GM12878 (cell line): ENCODE measurements around the gene ZNF804A. TPM values are rescaled to one million over a fixed set of nuclear protein-coding genes. Genes with fewer than 3 reads are reported as not detected.

Source experiments
- ATAC-seq: fragments of 200-7000 bp; cut with Tn5 transposase; 3 replicates; pipeline ENCODE4 v1.9.1; 2020; ENCODE audit warnings: mild to moderate bottlenecking, moderate library complexity
- BruUV-seq: library from RNA; stranded (reverse); fragments of 400-500 nt; replicated peaks from 2 replicates; lab custom pipeline; 2021; lab: Mats Ljungman, UMichigan
- CTCF ChIA-PET: fragments of 300-600 bp; sonication (Branson Sonifier 250); formaldehyde crosslinking; extraction: SDS; loops from one replicate; lab custom pipeline; 2021; ENCODE audit warnings: inconsistent platforms; lab: Yijun Ruan, JAX
- POLR2A ChIA-PET: fragments of 350-600 bp; formaldehyde crosslinking; extraction: SDS; loops from one replicate; lab custom pipeline; 2021; ENCODE audit warnings: inconsistent platforms; lab: Charles Lee
- RAD21 ChIA-PET: fragments of 300-600 bp; sonication (Branson Sonifier 250); formaldehyde crosslinking; loops from one replicate; lab custom pipeline; 2023; ENCODE audit warnings: antibody characterized with exemption; ENCODE audit not compliant: unreplicated experiment; lab: Charles Lee
- SMC1A ChIA-PET: fragments of 300-600 bp; sonication (Branson Sonifier 250); formaldehyde crosslinking; loops from one replicate; lab custom pipeline; 2023; ENCODE audit not compliant: unreplicated experiment, uncharacterized antibody; lab: Charles Lee
- DNase-seq: peaks from one replicate; pipeline ENCODE4 v3.0.0-alpha.2; 2011; ENCODE audit warnings: low read depth, low spot score
- FAIRE-seq: peaks from 3 replicates; lab custom pipeline; 2011; peaks lifted over from hg19 to GRCh38; lab: Jason Lieb, UNC
- H2AFZ ChIP-seq: 2 replicates; pipeline ENCODE4 v1.6.0; 2011; ENCODE audit warnings: low read depth, low read length, control low read depth; ENCODE audit not compliant: control insufficient read depth
- H3K27ac ChIP-seq: 2 replicates; pipeline ENCODE4 v1.5.1; 2011; ENCODE audit warnings: control low read depth; ENCODE audit not compliant: control insufficient read depth, insufficient read depth
- H3K27me3 ChIP-seq, 2 experiments: replicated peaks in 1 of 2; 2 replicates each; pipeline versions ENCODE4 v1.6.0 to v1.6.1; 2011; ENCODE audit warnings: low read length in 1 of 2; ENCODE audit not compliant: control insufficient read depth in 2 of 2, insufficient read depth in 2 of 2
- H3K36me3 ChIP-seq, 2 experiments: 2 replicates each; pipeline ENCODE4 v1.5.1; 2011; ENCODE audit warnings: low read length in 1 of 2; ENCODE audit not compliant: control insufficient read depth in 2 of 2, insufficient read depth in 2 of 2
- H3K4me1 ChIP-seq: 2 replicates; pipeline ENCODE4 v1.6.1; 2011; ENCODE audit warnings: mild to moderate bottlenecking, low read length, moderate library complexity, mixed read lengths; ENCODE audit not compliant: control insufficient read depth, insufficient read depth
- H3K4me2 ChIP-seq: 2 replicates; pipeline ENCODE4 v1.6.0; 2011; ENCODE audit warnings: control low read depth; ENCODE audit not compliant: control insufficient read depth, insufficient read depth
- H3K4me3 ChIP-seq: fragments of 200-600 bp; sonication (generic); 2 replicates; pipeline ENCODE4 v1.5.1; 2016
- H3K79me2 ChIP-seq: 2 replicates; pipeline ENCODE4 v1.6.0; 2011; ENCODE audit warnings: low read length; ENCODE audit not compliant: control insufficient read depth, insufficient read depth
- H3K9ac ChIP-seq: 2 replicates; pipeline ENCODE4 v1.8.0; 2011; ENCODE audit warnings: low read length, control low read depth, mixed read lengths; ENCODE audit not compliant: control insufficient read depth, insufficient read depth
- H3K9me3 ChIP-seq: replicated peaks from 3 replicates; pipeline ENCODE4 v1.5.1; 2011; ENCODE audit warnings: mild to moderate bottlenecking, low read length; ENCODE audit not compliant: control insufficient read depth, insufficient read depth
- H4K20me1 ChIP-seq: 2 replicates; pipeline ENCODE4 v1.6.0; 2011; ENCODE audit not compliant: control insufficient read depth, insufficient read depth
- EED ChIP-seq: sonication (generic); IDR thresholded peaks from 2 replicates; pipeline ENCODE4 v1.6.1; 2016; ENCODE audit warnings: antibody characterized with exemption, low read depth
- REST ChIP-seq: IDR thresholded peaks from 2 replicates; pipeline ENCODE4 v1.6.1; 2012; ENCODE audit warnings: mild to moderate bottlenecking, low read depth, low read length
- SP1 ChIP-seq: IDR thresholded peaks from one replicate; pipeline ENCODE4 v1.6.1; 2011; ENCODE audit warnings: low read depth, low read length
- WGBS: methylation state at CpG from one replicate; pipeline ENCODE4 v1.1.6; 2016; ENCODE audit warnings: low lambda C conversion rate; ENCODE audit not compliant: insufficient replicate concordance, insufficient coverage; ENCODE audit errors: missing lambda C conversion rate; 5-methylcytosine and 5-hydroxymethylcytosine counted together
- in situ Hi-C: fragments of 300-500 bp; cut with MboI; formaldehyde crosslinking; loops from 9 replicates; pipeline ENCODE4 v1.14.3; 2018; ENCODE audit warnings: mixed read lengths
- intact Hi-C: fragments of 100-400 bp; cut with micrococcal nuclease; formaldehyde crosslinking; loops from one replicate; pipeline ENCODE4 v1.14.2; 2022; ENCODE audit not compliant: unreplicated experiment
- polyA plus RNA-seq, 11 experiments: library from polyadenylated mRNA; depleted of rRNA in 4 of 11; unstranded in 6 of 11; stranded (reverse) in 5 of 11; fragments of >200 nt; fragmentation: Nextera tagmentation in 4 of 11; fragmentation: Illumina TruSeq in 1 of 11; extraction: Ambion mirVana in 4 of 11; extraction: Trizol in 1 of 11; gene quantifications; 1 replicate in 1 of 11; 2 replicates in 10 of 11; pipeline versions ENCODE4 v1.2.1 to v1.2.3, GENCODE V29; 2011 to 2016; ENCODE audit warnings: inconsistent platforms in 2 of 11, missing spikeins in 2 of 11, low read depth in 1 of 11
- total RNA-seq, 4 experiments: library from RNA; depleted of rRNA in 3 of 4; stranded (reverse); fragments of >200 nt in 3 of 4; fragmentation: Illumina TruSeq in 1 of 4; extraction: Trizol in 1 of 4; gene quantifications; 2 replicates each; pipeline versions ENCODE4 v1.2.1 to v1.2.3, GENCODE V29; 2013 to 2021
- TF ChIP-seq, protein P1 (sequence below): fragments of 450-650 bp; conservative IDR thresholded peaks from 2 replicates; pipeline ENCODE4 v1.6.1; 2017; ENCODE audit warnings: mild to moderate bottlenecking, moderate library complexity
- TF ChIP-seq, protein P2 (sequence below): fragments of 450-650 bp; IDR thresholded peaks from 2 replicates; pipeline ENCODE4 v1.6.1; 2018; ENCODE audit warnings: mild to moderate bottlenecking, low read depth, moderate library complexity; ENCODE audit not compliant: partially characterized antibody
- TF ChIP-seq, protein P3 (sequence below): IDR thresholded peaks from 2 replicates; pipeline ENCODE4 v1.6.1; 2012; ENCODE audit warnings: improper control_type of control experiment, low read depth, low read length; ENCODE audit not compliant: insufficient replicate concordance

The ZNF804A gene
- total and polyA plus RNA-seq, 10 of the 15 experiments (the other 5 are each of a cell fraction or from before 2014, with no cell fraction given) = 0.19 to 2.3 (median 1.4) TPM

- TF ChIP-seq, protein P1, sequence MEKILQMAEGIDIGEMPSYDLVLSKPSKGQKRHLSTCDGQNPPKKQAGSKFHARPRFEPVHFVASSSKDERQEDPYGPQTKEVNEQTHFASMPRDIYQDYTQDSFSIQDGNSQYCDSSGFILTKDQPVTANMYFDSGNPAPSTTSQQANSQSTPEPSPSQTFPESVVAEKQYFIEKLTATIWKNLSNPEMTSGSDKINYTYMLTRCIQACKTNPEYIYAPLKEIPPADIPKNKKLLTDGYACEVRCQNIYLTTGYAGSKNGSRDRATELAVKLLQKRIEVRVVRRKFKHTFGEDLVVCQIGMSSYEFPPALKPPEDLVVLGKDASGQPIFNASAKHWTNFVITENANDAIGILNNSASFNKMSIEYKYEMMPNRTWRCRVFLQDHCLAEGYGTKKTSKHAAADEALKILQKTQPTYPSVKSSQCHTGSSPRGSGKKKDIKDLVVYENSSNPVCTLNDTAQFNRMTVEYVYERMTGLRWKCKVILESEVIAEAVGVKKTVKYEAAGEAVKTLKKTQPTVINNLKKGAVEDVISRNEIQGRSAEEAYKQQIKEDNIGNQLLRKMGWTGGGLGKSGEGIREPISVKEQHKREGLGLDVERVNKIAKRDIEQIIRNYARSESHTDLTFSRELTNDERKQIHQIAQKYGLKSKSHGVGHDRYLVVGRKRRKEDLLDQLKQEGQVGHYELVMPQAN = no peak
Observed at GRCh38 chr2:184765112-184765895, 167.0 kb downstream of the ZNF804A start (continued).

- H3K27me3 ChIP-seq = no peaks in the 10 kb centered on the region
- ATAC-seq (no peak), FAIRE-seq (no peak), DNase-seq (no peak)
- H3K9me3 ChIP-seq = no peaks in the 10 kb centered on the region
- RAD21 ChIA-PET = no interaction called here
- H3K4me2 ChIP-seq = no peak overlapping the region
- 32% methylated on average over 3 of the region's 3 CpGs for WGBS
- in situ Hi-C loops (no loop called here), intact Hi-C loops (no loop called here)
- H3K79me2 ChIP-seq = no peaks in the 10 kb centered on the region
- SMC1A ChIA-PET = interaction anchor here (0.6 kb wide), 1 partner anchor 546 kb away, joined by 4 read pairs; no protein-coding TSS in a partner anchor
- POLR2A ChIA-PET = no interaction called here
- H3K4me1 ChIP-seq = no peaks in the 10 kb centered on the region
- BruUV-seq = no TSS peak
- no peak overlapping the region for H2AFZ ChIP-seq
- no peak overlapping the region for H3K9ac ChIP-seq
- no peaks in the 10 kb centered on the region for H4K20me1 ChIP-seq
- no peak overlapping the region for H3K27ac ChIP-seq
- H3K36me3 ChIP-seq = no peaks in the 10 kb centered on the region
- H3K4me3 ChIP-seq = no peak overlapping the region
- CTCF ChIA-PET = no interaction called here
- TF ChIP-seq EED (no peak), REST (no peak), SP1 (no peak)
- TF ChIP-seq, protein P2, sequence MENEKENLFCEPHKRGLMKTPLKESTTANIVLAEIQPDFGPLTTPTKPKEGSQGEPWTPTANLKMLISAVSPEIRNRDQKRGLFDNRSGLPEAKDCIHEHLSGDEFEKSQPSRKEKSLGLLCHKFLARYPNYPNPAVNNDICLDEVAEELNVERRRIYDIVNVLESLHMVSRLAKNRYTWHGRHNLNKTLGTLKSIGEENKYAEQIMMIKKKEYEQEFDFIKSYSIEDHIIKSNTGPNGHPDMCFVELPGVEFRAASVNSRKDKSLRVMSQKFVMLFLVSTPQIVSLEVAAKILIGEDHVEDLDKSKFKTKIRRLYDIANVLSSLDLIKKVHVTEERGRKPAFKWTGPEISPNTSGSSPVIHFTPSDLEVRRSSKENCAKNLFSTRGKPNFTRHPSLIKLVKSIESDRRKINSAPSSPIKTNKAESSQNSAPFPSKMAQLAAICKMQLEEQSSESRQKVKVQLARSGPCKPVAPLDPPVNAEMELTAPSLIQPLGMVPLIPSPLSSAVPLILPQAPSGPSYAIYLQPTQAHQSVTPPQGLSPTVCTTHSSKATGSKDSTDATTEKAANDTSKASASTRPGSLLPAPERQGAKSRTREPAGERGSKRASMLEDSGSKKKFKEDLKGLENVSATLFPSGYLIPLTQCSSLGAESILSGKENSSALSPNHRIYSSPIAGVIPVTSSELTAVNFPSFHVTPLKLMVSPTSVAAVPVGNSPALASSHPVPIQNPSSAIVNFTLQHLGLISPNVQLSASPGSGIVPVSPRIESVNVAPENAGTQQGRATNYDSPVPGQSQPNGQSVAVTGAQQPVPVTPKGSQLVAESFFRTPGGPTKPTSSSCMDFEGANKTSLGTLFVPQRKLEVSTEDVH = no peak
- TF ChIP-seq, protein P3, sequence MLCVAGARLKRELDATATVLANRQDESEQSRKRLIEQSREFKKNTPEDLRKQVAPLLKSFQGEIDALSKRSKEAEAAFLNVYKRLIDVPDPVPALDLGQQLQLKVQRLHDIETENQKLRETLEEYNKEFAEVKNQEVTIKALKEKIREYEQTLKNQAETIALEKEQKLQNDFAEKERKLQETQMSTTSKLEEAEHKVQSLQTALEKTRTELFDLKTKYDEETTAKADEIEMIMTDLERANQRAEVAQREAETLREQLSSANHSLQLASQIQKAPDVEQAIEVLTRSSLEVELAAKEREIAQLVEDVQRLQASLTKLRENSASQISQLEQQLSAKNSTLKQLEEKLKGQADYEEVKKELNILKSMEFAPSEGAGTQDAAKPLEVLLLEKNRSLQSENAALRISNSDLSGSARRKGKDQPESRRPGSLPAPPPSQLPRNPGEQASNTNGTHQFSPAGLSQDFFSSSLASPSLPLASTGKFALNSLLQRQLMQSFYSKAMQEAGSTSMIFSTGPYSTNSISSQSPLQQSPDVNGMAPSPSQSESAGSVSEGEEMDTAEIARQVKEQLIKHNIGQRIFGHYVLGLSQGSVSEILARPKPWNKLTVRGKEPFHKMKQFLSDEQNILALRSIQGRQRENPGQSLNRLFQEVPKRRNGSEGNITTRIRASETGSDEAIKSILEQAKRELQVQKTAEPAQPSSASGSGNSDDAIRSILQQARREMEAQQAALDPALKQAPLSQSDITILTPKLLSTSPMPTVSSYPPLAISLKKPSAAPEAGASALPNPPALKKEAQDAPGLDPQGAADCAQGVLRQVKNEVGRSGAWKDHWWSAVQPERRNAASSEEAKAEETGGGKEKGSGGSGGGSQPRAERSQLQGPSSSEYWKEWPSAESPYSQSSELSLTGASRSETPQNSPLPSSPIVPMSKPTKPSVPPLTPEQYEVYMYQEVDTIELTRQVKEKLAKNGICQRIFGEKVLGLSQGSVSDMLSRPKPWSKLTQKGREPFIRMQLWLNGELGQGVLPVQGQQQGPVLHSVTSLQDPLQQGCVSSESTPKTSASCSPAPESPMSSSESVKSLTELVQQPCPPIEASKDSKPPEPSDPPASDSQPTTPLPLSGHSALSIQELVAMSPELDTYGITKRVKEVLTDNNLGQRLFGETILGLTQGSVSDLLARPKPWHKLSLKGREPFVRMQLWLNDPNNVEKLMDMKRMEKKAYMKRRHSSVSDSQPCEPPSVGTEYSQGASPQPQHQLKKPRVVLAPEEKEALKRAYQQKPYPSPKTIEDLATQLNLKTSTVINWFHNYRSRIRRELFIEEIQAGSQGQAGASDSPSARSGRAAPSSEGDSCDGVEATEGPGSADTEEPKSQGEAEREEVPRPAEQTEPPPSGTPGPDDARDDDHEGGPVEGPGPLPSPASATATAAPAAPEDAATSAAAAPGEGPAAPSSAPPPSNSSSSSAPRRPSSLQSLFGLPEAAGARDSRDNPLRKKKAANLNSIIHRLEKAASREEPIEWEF = no peak
Observed at GRCh38 chr2:184767059-184767458, 168.7 kb downstream of the ZNF804A start.
